Epithelial cell of proximal tubule (primary cell): ENCODE results near the gene STX2. TPM values are rescaled to one million over a fixed set of nuclear protein-coding genes. Genes with fewer than 3 reads are reported as not detected.
"Not testable (repeated sequence)": the region's sequence is repeated elsewhere in the genome, so short reads cannot be mapped to it uniquely, and the experiment has no call there.

Source experiments
- DNase-seq: peaks from one replicate; pipeline ENCODE4 v3.0.0-alpha.2; 2011; ENCODE audit warnings: low read depth
- H3K4me3 ChIP-seq: 2 replicates; pipeline ENCODE4 v1.5.1; 2011; ENCODE audit warnings: low read depth, mild to moderate bottlenecking, low read length
- total RNA-seq: library from RNA; depleted of rRNA; stranded (reverse); fragments of >200 nt; gene quantifications from 2 replicates; pipeline ENCODE4 v1.2.3, GENCODE V29; 2015
- TF ChIP-seq, protein P1 (sequence below): conservative IDR thresholded peaks from 2 replicates; pipeline ENCODE4 v1.5.1; 2012; ENCODE audit warnings: low read depth, mild to moderate bottlenecking, low read length

Gene STX2
- total RNA-seq, 1 donor from 2014 or later: 30.8 TPM

- no peak for DNase-seq
- H3K4me3 ChIP-seq: no peak overlapping the region
- TF ChIP-seq, protein P1, sequence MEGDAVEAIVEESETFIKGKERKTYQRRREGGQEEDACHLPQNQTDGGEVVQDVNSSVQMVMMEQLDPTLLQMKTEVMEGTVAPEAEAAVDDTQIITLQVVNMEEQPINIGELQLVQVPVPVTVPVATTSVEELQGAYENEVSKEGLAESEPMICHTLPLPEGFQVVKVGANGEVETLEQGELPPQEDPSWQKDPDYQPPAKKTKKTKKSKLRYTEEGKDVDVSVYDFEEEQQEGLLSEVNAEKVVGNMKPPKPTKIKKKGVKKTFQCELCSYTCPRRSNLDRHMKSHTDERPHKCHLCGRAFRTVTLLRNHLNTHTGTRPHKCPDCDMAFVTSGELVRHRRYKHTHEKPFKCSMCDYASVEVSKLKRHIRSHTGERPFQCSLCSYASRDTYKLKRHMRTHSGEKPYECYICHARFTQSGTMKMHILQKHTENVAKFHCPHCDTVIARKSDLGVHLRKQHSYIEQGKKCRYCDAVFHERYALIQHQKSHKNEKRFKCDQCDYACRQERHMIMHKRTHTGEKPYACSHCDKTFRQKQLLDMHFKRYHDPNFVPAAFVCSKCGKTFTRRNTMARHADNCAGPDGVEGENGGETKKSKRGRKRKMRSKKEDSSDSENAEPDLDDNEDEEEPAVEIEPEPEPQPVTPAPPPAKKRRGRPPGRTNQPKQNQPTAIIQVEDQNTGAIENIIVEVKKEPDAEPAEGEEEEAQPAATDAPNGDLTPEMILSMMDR: no peak
Measured at GRCh38 chr12:130850418-130851021, 11.5 kb upstream of the STX2 start.

DNA sequence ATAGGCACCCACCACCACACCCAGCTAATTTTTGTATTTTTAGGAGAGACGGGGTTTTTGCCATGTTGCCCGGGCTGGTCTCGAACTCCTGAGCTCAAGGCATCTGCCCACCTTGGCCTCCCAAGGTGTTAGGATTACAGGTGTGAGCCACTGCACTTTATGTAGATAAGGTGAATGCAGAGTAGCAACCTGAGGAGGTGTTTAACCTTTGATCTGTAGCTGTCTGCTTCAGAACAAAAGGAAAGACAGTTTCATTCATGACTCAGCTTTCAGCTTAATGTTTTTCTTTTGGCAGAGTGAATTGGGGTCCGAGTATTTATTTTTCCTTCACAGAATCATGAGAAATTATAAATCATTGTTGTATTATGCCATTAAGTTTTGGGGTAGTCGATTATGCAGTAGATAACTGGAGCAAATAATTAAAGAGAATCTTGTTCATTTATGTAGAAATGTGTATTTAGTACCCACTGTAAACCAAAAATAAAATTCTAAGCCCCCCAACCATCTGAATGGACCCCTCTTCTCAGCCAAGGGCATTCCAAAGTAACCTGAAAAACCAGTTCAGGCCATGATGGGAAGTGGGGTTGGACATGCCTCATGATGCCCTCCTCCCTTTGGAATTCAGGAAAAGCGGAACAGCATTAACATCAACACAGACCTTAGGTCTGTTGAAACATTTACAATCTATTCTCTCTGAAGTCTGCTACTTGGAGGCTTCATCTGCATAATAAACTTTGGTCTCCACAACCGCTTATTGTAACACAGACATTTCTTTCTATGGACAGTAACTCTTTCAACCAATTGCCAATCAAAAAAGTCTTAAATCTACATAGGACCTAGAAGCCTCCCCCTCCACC is 10.7 kb upstream of the STX2 start:
- TF ChIP-seq, protein P1: no peak
- H3K4me3 ChIP-seq: no peak overlapping the region
- no peak for DNase-seq

- DNase-seq, H3K4me3 ChIP-seq: not testable (repeated sequence)
Measured at GRCh38 chr12:130848785-130849305, 9.8 kb upstream of the STX2 start.

- not testable (repeated sequence) for DNase-seq, H3K4me3 ChIP-seq
Measured at GRCh38 chr12:130848105-130848504, 9.1 kb upstream of the STX2 start.

DNA sequence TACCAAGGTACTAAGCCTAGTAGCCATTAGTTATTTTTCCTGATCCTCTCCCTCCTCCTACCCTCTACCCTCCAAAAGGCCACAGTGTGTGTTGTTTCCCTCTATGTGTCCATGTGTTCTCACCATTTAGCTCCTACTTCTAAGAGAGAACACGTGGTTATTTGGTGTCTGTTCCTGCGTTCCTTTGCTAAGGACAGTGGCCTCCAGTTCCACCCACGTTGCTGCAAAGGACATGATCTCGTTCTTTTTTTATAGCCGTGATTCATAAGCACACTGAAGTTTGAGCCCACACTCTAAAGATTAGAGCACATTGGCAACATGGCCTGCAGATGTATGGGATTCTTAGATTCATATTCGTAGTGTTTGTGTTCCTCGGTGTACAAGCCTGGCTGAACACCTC is 8.1 kb upstream of the STX2 start:
- DNase-seq: no peak
- TF ChIP-seq, protein P1: no peak

GRCh38 chr12:130846369-130846768 is 7.3 kb upstream of the STX2 start:
- DNase-seq: no peak
- H3K4me3 ChIP-seq: no peak overlapping the region
- TF ChIP-seq, protein P1: no peak

More for the DNA sequence above, 8.1 kb upstream of the STX2 start:
- no peak overlapping the region for H3K4me3 ChIP-seq

GRCh38 chr12:130839770-130840404 is 837 bp upstream of the STX2 start:
- TF ChIP-seq, protein P1: no peak
- no peak for DNase-seq
- H3K4me3 ChIP-seq: peak overlapping the region; percentile 55
